Activated CD4-positive, alpha-beta memory T cell treated with anti-CD3 and anti-CD28 coated beads, Interleukin-2, amount 10 ng/mL, durations not matched to agents 7 days and 5 days (primary cell): ENCODE data around the gene ANKRD28. TPM values are rescaled to one million over a fixed set of nuclear protein-coding genes. Genes with fewer than 3 reads are reported as not detected.
A peak's percentile ranks its signal among the peaks of the same experiment; 100 is the strongest.
"Not testable (repeated sequence)": the region's sequence is repeated elsewhere in the genome, so short reads cannot be mapped to it uniquely, and the experiment has no call there.

Source experiments
- CTCF ChIA-PET: fragments of 350-600 bp; sonication (Branson Sonifier 250); formaldehyde crosslinking; loops from one replicate; lab custom pipeline; 2021; ENCODE audit warnings: antibody characterized with exemption, inconsistent platforms; lab: Charles Lee
- POLR2A ChIA-PET: fragments of 350-600 bp; sonication (Branson Sonifier 250); formaldehyde crosslinking; loops from one replicate; lab custom pipeline; 2021; ENCODE audit warnings: antibody characterized with exemption; lab: Charles Lee
- DNase-seq: peaks from one replicate; pipeline ENCODE4 v3.0.0-alpha.2; 2020
- H3K27ac Mint-ChIP-seq: one replicate; pipeline ENCODE4 v1.8.0; 2021; ENCODE audit warnings: mild to moderate bottlenecking, mixed read lengths
- H3K27me3 Mint-ChIP-seq: one replicate; pipeline ENCODE4 v1.8.0; 2021; ENCODE audit warnings: mixed read lengths
- H3K36me3 Mint-ChIP-seq: one replicate; pipeline ENCODE4 v1.8.0; 2021; ENCODE audit warnings: low read depth, mixed read lengths
- H3K4me1 Mint-ChIP-seq: one replicate; pipeline ENCODE4 v1.8.0; 2021; ENCODE audit warnings: mixed read lengths
- H3K4me3 Mint-ChIP-seq: one replicate; pipeline ENCODE4 v1.8.0; 2021; ENCODE audit warnings: mild to moderate bottlenecking, mixed read lengths
- H3K9me3 Mint-ChIP-seq: one replicate; pipeline ENCODE4 v1.8.0; 2021; ENCODE audit warnings: mixed read lengths
- total RNA-seq, 2 experiments: library from RNA; stranded (reverse); gene quantifications; one replicate each; pipeline ENCODE4 v1.2.3, GENCODE V29; 2021

ANKRD28 gene
- total RNA-seq, result 10 to 100 TPM; 56.5 to 56.6 TPM

GRCh38 chr3:15797642-15798303 is at the start of gene ANKRD28:
TSS of gene ANKRD28 (minus strand) at chr3:15797979. CDS start at chr3:15796521, 1,458 bp downstream.
- Mint-ChIP-seq H3K9me3 (peaks cover 2% of the 10 kb centered on the region), H3K4me1 (peaks cover 79% of the 10 kb centered on the region), H3K27me3 (no peaks in the 10 kb centered on the region), H3K27ac (peak within 1 kb of the TSS; percentile 97), H3K36me3 (peaks cover 24% of the 10 kb centered on the region), H3K4me3 (peak within 1 kb of the TSS; percentile 82)
- ChIA-PET POLR2A (interaction anchor here (0.8 to 3.1 kb wide), 18 partner anchors 8 to 468 kb away, joined by 3 to 23 read pairs (median 4); partner anchors contain the start of genes BTD, DPH3, HACL1 and OXNAD1), CTCF (interaction anchor here (0.7 to 2.2 kb wide), 10 partner anchors 8 to 171 kb away, joined by 3 to 12 read pairs (median 5); no protein-coding TSS in a partner anchor)
- DNase-seq, result no peak

- Mint-ChIP-seq H3K4me1 (peaks cover 4% of the 10 kb centered on the region), H3K27ac (no peak overlapping the region), H3K36me3 (peaks cover 42% of the 10 kb centered on the region), H3K4me3 (no peak overlapping the region), H3K27me3 (no peaks in the 10 kb centered on the region), H3K9me3 (peaks cover 7% of the 10 kb centered on the region)
- DNase-seq, result no peak
- CTCF ChIA-PET, result no interaction called here
- POLR2A ChIA-PET, result no interaction called here
Measured at GRCh38 chr3:15847239-15847638, 49.5 kb upstream of the ANKRD28 start.

GRCh38 chr3:15846606-15847005 is 48.8 kb upstream of the ANKRD28 start:
- Mint-ChIP-seq H3K27me3 (no peaks in the 10 kb centered on the region), H3K4me1 (peaks cover 4% of the 10 kb centered on the region), H3K27ac (no peak overlapping the region), H3K4me3 (no peak overlapping the region), H3K36me3 (peaks cover 39% of the 10 kb centered on the region), H3K9me3 (peaks cover 9% of the 10 kb centered on the region)
- POLR2A ChIA-PET, result no interaction called here
- CTCF ChIA-PET, result no interaction called here
- no peak for DNase-seq

- Mint-ChIP-seq H3K27ac (no peak overlapping the region), H3K27me3 (no peaks in the 10 kb centered on the region), H3K9me3 (peaks cover 11% of the 10 kb centered on the region), H3K36me3 (peaks cover 40% of the 10 kb centered on the region), H3K4me3 (no peak overlapping the region), H3K4me1 (peaks cover 4% of the 10 kb centered on the region)
- ChIA-PET POLR2A (no interaction called here), CTCF (no interaction called here)
- DNase-seq, result no peak
Measured at GRCh38 chr3:15845475-15845874, 47.7 kb upstream of the ANKRD28 start.

GRCh38 chr3:15844889-15845288 is 47.1 kb upstream of the ANKRD28 start:
- CTCF ChIA-PET, result no interaction called here
- H3K4me3 Mint-ChIP-seq, result no peak overlapping the region
- POLR2A ChIA-PET, result no interaction called here
- peaks cover 15% of the 10 kb centered on the region for H3K9me3 Mint-ChIP-seq
- no peaks in the 10 kb centered on the region for H3K27me3 Mint-ChIP-seq
- no peak for DNase-seq
- H3K36me3 Mint-ChIP-seq, result peaks cover 44% of the 10 kb centered on the region
- no peak overlapping the region for H3K27ac Mint-ChIP-seq
- H3K4me1 Mint-ChIP-seq, result peaks cover 4% of the 10 kb centered on the region

- H3K4me3 Mint-ChIP-seq, DNase-seq, H3K4me1 Mint-ChIP-seq, H3K27me3 Mint-ChIP-seq, H3K27ac Mint-ChIP-seq, POLR2A ChIA-PET: not testable (repeated sequence)
- H3K36me3 Mint-ChIP-seq, result peaks cover 52% of the 10 kb centered on the region
- CTCF ChIA-PET, result interaction anchor here (0.9 kb wide), 1 partner anchor 723 kb away, joined by 3 read pairs; no protein-coding TSS in a partner anchor
- H3K9me3 Mint-ChIP-seq, result peaks cover 26% of the 10 kb centered on the region
Measured at GRCh38 chr3:15841091-15841973, 43.6 kb upstream of the ANKRD28 start.

- Mint-ChIP-seq H3K4me3 (no peak overlapping the region), H3K36me3 (peaks cover 45% of the 10 kb centered on the region), H3K27me3 (no peaks in the 10 kb centered on the region), H3K27ac (no peak overlapping the region), H3K9me3 (peaks cover 26% of the 10 kb centered on the region), H3K4me1 (no peaks in the 10 kb centered on the region)
- ChIA-PET CTCF (no interaction called here), POLR2A (no interaction called here)
- DNase-seq, result no peak
Measured at GRCh38 chr3:15839568-15839967, 41.8 kb upstream of the ANKRD28 start.

- CTCF ChIA-PET, result no interaction called here
- no peak for DNase-seq
- Mint-ChIP-seq H3K9me3 (no peaks in the 10 kb centered on the region), H3K4me3 (no peak overlapping the region), H3K4me1 (no peaks in the 10 kb centered on the region), H3K36me3 (no peaks in the 10 kb centered on the region), H3K27me3 (no peaks in the 10 kb centered on the region), H3K27ac (no peak overlapping the region)
- POLR2A ChIA-PET, result no interaction called here
Measured at GRCh38 chr3:15831927-15832326, 34.1 kb upstream of the ANKRD28 start.

- DNase-seq, result no peak
- no peak overlapping the region for H3K27ac Mint-ChIP-seq
- no peak overlapping the region for H3K4me3 Mint-ChIP-seq
- no peaks in the 10 kb centered on the region for H3K36me3 Mint-ChIP-seq
- no peaks in the 10 kb centered on the region for H3K27me3 Mint-ChIP-seq
- peaks cover 3% of the 10 kb centered on the region for H3K4me1 Mint-ChIP-seq
- ChIA-PET POLR2A (no interaction called here), CTCF (no interaction called here)
- no peaks in the 10 kb centered on the region for H3K9me3 Mint-ChIP-seq
Measured at GRCh38 chr3:15825016-15825415, 27.2 kb upstream of the ANKRD28 start.

- no peak for DNase-seq
- CTCF ChIA-PET, result no interaction called here
- no peaks in the 10 kb centered on the region for H3K27me3 Mint-ChIP-seq
- H3K36me3 Mint-ChIP-seq, result no peaks in the 10 kb centered on the region
- peaks cover 6% of the 10 kb centered on the region for H3K4me1 Mint-ChIP-seq
- POLR2A ChIA-PET, result no interaction called here
- H3K4me3 Mint-ChIP-seq, result no peak overlapping the region
- no peak overlapping the region for H3K27ac Mint-ChIP-seq
- H3K9me3 Mint-ChIP-seq, result no peaks in the 10 kb centered on the region
Measured at GRCh38 chr3:15823092-15823491, 25.3 kb upstream of the ANKRD28 start.

- ChIA-PET POLR2A (no interaction called here), CTCF (no interaction called here)
- no peaks in the 10 kb centered on the region for H3K27me3 Mint-ChIP-seq
- H3K36me3 Mint-ChIP-seq, result no peaks in the 10 kb centered on the region
- no peak overlapping the region for H3K4me3 Mint-ChIP-seq
- no peaks in the 10 kb centered on the region for H3K9me3 Mint-ChIP-seq
- DNase-seq, result no peak
- peaks cover 10% of the 10 kb centered on the region for H3K4me1 Mint-ChIP-seq
- no peak overlapping the region for H3K27ac Mint-ChIP-seq
Measured at GRCh38 chr3:15822281-15822680, 24.5 kb upstream of the ANKRD28 start.

- Mint-ChIP-seq H3K9me3 (no peaks in the 10 kb centered on the region), H3K27ac (no peak overlapping the region), H3K36me3 (no peaks in the 10 kb centered on the region), H3K4me3 (no peak overlapping the region), H3K4me1 (peaks cover 22% of the 10 kb centered on the region), H3K27me3 (no peaks in the 10 kb centered on the region)
- CTCF ChIA-PET, result no interaction called here
- no peak for DNase-seq
- POLR2A ChIA-PET, result no interaction called here
Measured at GRCh38 chr3:15820911-15821310, 23.1 kb upstream of the ANKRD28 start.

GRCh38 chr3:15819576-15819975 is 21.8 kb upstream of the ANKRD28 start:
- H3K4me3 Mint-ChIP-seq, result no peak overlapping the region
- H3K36me3 Mint-ChIP-seq, result no peaks in the 10 kb centered on the region
- H3K27me3 Mint-ChIP-seq, result no peaks in the 10 kb centered on the region
- no peak overlapping the region for H3K27ac Mint-ChIP-seq
- DNase-seq, result no peak
- no peaks in the 10 kb centered on the region for H3K9me3 Mint-ChIP-seq
- peaks cover 28% of the 10 kb centered on the region for H3K4me1 Mint-ChIP-seq
- ChIA-PET POLR2A (no interaction called here), CTCF (no interaction called here)
